HG03103 (cell line): Measurements from ENCODE around the gene SNCAIP.
"Not testable (repeated sequence)": the region's sequence is repeated elsewhere in the genome, so short reads cannot be mapped to it uniquely, and the experiment has no call there.

Source experiments
- ATAC-seq: cut with Tn5 transposase; IDR thresholded peaks from one replicate; pipeline ENCODE4 v1.9.1; 2021; ENCODE audit warnings: low read depth; ENCODE audit not compliant: unreplicated experiment

Gene SNCAIP

DNA sequence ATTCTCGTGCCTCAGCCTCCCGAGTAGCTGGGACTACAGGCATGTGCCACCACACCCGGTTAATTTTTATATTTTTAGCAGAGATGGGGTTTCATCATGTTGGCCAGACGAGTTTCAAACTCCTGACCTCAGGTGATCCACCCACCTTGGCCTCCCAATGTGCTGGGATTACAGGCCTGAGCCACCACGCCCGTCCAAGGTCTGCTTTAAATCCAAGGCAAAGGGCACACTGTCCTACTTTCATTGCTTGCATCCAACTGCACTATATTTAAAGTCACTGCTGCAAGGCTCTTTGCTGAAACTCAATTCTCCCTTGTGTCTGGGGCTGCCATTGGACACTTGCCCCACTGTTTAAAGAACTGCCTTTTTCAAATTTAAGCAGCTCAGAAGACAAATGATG, 174.6 kb downstream of the SNCAIP start:
- not testable (repeated sequence) for ATAC-seq

DNA sequence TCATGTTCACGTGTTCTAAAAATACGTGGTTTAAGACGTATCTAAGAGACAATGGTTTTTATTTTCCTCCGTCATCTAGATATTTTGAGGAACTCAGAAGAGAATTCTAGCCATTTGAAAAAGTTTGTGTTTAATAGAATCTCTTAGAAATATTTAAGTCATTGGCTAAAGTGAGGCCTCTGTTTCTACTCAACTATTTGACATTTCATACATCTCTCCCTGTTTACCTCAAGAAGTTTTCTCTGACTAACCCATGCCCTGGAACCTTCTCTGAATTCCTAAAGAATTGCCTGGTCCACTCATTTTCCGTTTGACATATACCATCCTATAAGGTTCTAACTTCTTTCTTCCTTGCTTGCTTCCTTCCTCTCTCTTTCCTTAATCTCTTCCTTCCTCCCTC, 178.7 kb downstream of the SNCAIP start:
- ATAC-seq: no peak

DNA sequence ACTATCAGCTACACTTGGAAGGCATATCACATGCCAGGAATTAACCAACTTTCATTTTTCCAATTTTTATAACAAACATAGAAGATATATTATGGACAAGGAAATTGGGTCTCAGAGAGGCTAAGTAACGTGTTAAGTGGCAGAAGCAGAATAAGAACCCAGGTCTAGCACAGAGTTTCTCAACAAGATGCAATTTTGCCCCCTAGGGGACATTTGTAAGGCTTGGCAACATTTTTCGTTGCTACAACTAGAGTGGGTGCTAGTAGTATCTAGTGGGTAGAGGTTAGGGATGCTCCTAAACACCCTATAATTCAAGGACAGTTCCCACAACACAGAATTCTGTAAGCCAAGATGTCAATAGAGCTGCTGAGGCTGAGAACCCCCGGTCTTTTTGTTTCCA, 180.6 kb downstream of the SNCAIP start:
- no peak for ATAC-seq

DNA sequence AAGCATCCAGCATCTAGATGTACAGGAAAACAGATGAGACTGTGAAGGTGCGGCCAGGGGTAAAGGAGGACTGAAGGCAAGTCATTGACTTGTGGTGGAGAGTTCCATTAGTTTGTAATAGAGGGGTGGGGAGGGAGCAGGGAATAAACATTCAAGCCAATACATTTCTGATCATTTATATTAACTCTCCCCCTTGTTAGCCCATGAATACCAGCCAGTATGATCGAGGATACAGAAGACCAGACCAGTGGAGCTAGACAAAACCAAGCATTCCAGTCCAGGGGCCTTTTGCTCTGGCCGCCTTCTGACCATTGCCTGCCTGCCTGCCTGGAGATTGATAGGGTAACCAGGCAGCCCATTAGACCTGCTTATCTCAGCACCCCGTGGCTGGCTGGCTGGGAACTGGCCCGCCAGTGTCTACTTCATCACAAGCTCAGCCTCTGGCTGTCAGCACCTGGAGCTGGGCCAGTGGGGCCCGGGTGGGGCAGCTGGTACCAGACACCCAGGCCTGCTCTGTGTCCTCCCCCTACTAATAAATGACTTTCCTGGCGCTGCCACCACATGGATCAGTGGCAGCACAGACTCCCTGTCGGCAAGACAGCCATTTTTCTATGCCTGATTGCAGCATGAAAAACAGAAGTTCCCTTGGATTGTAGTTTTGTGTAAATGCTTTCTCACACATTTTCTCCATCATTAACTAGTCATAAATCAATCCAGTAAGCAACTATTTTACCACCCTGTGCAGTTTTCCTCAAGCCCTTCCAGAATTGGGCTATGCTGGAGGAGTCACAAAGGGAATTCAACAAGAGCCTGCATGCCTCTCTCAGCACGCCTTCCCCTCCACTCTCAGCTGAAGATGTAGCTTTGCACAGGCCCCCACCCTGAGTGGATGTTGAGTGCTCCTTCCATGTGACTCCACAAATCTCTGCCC, 181.3 kb downstream of the SNCAIP start:
- no peak for ATAC-seq

DNA sequence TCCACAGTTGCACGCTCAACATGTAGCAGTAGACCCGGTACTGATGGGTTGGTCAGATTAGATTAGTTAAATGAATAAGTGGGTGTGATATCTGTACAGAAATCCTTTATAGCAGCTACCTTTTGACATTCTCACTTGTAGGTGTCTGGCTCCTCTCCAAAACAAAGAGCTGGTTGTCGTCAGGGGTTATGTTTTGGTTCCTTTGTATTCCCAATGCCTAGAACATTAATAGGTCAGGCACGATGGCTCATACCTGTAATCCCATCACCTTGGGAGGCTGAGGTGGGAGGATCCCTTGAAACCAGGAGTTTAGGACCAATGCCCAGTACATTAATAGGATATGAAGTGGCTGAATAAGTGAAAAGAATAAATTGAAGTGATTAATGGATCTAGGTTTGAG, 182.1 kb downstream of the SNCAIP start:
- ATAC-seq: no peak

DNA sequence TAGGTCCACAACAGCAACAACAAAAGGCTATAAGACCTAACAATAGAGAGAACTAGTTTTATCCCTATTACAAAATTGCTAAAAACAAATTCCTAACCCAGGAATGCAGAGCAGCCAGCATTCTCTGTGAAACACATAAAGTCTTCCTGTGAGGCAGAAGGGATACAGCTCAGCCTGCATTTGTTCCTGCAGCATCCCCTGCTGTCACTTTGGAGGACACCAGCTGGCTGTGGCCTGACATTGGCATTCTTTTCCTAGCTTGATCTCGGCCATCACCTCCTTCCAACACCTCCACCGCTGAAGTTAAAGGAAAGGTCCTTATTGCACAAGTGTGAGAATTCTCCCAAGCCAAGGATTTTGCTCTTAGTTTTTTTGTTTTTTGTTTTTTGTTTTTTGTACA, 186.1 kb downstream of the SNCAIP start:
- no peak for ATAC-seq

DNA sequence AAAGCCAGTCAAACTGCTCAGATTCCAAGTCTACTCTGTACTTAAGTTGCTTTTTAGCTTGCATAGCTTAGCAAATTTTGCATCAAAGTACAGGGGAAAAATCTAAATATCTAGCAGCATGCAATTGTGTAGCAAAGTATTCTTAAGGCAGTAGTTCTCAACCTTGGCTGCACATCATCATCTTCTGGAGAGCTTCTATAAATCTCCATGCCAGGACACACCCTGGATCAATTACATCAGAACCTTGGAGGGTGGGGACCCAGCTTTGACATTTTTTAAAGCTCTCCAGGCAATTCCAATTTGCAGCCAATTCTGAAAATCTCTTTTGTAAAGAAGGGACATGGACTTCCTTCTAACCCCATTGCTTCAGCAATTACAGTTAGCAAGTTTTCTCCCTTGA, 187.5 kb downstream of the SNCAIP start:
- ATAC-seq: no peak

DNA sequence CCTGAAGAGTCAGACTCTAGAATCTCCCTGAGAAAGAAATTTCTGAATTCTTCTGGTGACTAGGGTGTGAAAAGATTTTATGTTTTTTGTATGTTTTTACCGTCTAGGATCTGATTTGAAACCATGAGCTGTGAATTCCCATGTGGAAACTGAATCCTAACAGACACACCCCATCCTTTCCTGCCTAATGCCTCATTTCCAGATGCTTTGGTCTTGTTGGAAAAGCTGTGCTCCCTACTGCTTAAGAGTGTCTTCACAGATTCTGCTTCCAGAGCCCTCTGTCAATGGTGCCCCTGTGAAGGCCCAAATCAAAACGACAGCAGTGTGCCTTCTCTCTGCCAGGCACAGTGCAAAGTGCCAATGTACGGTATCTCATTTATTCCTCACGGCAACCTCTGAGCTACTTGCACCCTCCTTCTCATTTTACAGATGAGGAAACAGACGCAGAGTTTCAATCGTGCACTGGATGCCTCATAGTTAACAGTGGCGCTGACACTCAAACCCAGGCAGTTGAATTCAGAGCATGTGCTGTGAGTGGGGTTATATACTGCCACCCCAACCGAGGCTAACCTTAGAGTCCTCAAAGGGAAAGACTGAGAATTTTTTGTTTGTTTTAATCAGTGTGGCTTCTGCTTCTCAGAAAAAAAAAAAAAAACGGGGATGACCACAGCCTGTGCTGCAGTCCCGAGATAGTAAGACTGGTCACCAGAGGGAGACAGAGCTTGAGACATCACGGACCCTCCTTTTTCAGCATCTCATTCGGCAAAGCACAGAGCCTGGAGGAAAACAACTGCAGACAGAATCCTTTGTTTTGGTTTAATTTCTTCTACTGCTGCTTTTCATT, 188.4 kb downstream of the SNCAIP start:
- peak; percentile 49 for ATAC-seq

DNA sequence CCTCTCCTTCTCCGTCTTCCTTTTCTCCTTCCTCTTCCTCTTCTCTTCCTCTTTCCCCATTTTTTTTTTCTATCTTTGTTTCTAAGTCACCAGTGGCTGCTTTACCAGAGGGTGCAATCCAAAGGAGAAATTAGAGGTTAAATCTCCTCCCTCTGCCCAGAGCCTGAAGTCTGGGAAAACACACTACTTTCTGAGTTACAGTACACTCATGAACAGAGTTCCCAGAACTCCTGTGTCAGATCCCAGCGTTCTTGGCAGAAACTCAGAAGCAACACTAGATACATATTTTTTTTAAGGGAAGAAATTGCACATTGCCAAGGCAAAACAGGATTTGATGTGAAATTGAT, 189.0 kb downstream of the SNCAIP start:
- ATAC-seq: no peak

DNA sequence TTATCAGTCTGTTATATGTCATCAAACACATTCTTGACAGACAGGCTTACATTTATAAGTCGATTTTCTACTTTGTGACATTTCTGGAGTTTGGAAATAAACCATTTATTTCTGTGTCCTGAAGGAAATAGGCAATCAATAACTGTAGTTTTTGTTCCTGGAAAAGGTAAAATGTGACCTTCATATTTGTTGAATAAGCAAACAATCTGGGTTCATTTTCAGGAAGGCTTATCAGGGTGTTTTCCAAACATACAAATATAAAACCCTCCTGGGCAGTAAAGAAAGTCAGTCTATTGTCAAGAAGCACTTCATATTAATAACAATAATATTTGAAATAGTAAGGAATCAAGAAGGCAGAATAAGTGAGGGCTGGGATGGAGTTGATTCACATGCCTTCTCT, 195.0 kb downstream of the SNCAIP start:
- no peak for ATAC-seq

DNA sequence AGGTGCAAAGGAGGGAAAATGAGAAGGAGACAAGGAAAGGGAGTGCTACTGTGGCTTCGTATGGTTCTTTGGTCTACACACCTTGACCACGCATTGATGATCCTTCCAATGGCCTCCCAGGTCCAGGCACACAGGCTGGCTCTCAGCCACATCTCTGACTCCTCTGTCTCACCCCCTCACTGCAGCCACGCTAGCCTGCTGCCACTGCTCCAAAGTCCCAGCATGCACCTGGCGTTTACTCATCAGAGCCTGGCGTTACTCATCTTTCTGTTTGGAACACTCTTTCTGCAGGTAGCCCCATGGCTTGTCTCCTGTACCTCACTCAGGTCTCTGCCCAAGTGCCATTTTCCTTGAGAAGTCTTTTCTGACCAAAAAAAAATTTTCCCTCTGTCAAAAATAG, 195.5 kb downstream of the SNCAIP start:
- no peak for ATAC-seq

DNA sequence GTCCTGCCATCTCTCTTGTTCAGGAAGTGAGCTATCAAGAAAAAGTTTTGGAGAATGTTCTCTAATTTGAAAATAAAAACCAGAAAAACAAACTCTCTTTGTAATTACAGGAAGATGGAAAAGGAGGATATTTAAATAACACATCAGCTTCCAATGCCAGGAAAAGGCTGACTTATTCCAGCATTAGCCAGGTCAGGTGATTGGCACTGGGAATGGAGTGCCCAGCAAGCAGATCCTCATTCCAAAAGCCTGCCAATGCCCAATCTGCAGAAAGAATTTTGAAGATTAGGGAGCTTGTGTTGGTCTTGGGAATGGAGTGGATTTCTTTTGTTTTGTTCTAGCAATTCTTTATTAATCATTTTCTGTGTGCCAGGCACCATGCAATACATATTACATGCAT, 196.6 kb downstream of the SNCAIP start:
- no peak for ATAC-seq
